T-cell (primary cell): Measurements from ENCODE around the gene ACACA. TPM values are rescaled to one million over a fixed set of nuclear protein-coding genes. Genes with fewer than 3 reads are reported as not detected.

ENCODE experiments used
- ATAC-seq, 4 experiments: fragments of 200-7000 bp in 3 of 4; fragments of 150-1000 bp in 1 of 4; cut with Tn5 transposase; replicated peaks in 1 of 4; 1 replicate in 3 of 4; 2 replicates in 1 of 4; pipeline ENCODE4 v1.10.0; 2021; ENCODE audit warnings: moderate library complexity in 3 of 4, mild to moderate bottlenecking in 2 of 4, moderate number of reproducible peaks in 1 of 4
- CTCF ChIA-PET, 2 donors: fragments of 300-600 bp; sonication (Branson Sonifier 250); formaldehyde crosslinking; loops; one replicate each; lab custom pipeline; 2022; ENCODE audit warnings: antibody characterized with exemption in 2 of 2; lab: Charles Lee
- POLR2A ChIA-PET, 2 donors: fragments of 300-600 bp; sonication (Branson Sonifier 250); formaldehyde crosslinking; loops; one replicate each; lab custom pipeline; 2022; ENCODE audit warnings: antibody characterized with exemption in 2 of 2; lab: Charles Lee
- DNase-seq, 35 experiments: peaks; one replicate each; pipeline versions ENCODE4 v3.0.0 to v3.0.0-alpha.2; 2013 to 2023
- H3K27ac ChIP-seq: one replicate; pipeline ENCODE4 v1.5.1; 2013; ENCODE audit warnings: low read length
- H3K27me3 ChIP-seq, 2 experiments: replicated peaks in 1 of 2; 1 replicate in 1 of 2; 2 replicates in 1 of 2; pipeline versions ENCODE4 v1.6.1 to v1.7.0; 2013; ENCODE audit warnings: low read length in 1 of 2, mixed read lengths in 1 of 2; ENCODE audit not compliant: control insufficient read depth in 2 of 2, insufficient read depth in 2 of 2; ENCODE audit errors: extremely low read depth in 1 of 2
- H3K36me3 ChIP-seq, 2 donors: 1 replicate in 1 of 2; 2 replicates in 1 of 2; pipeline versions ENCODE4 v1.6.1 to v1.7.0; 2013; ENCODE audit warnings: low read length in 1 of 2; ENCODE audit not compliant: control insufficient read depth in 2 of 2, insufficient read depth in 1 of 2; ENCODE audit errors: extremely low read depth in 1 of 2
- H3K4me1 ChIP-seq, 2 experiments: 1 replicate in 1 of 2; 2 replicates in 1 of 2; pipeline versions ENCODE4 v1.6.1 to v1.7.0; 2013; ENCODE audit warnings: low read length in 2 of 2, mixed read lengths in 1 of 2; ENCODE audit not compliant: insufficient read depth in 2 of 2, control insufficient read depth in 1 of 2; ENCODE audit errors: extremely low read depth in 1 of 2
- H3K4me3 ChIP-seq, 2 donors: 1 replicate in 1 of 2; 2 replicates in 1 of 2; pipeline versions ENCODE4 v1.5.1 to v1.7.0; 2013; ENCODE audit warnings: mild to moderate bottlenecking in 2 of 2, low read length in 1 of 2, moderate library complexity in 1 of 2; ENCODE audit not compliant: control insufficient read depth in 1 of 2; ENCODE audit errors: extremely low read depth in 1 of 2
- H3K9me3 ChIP-seq: 2 replicates; pipeline ENCODE4 v1.7.0; 2013
- H3K27ac Mint-ChIP-seq, 2 donors: one replicate each; pipeline ENCODE4 v1.8.0; 2020 to 2021; ENCODE audit warnings: mild to moderate bottlenecking in 2 of 2, mixed read lengths in 2 of 2
- H3K27me3 Mint-ChIP-seq, 2 donors: one replicate each; pipeline ENCODE4 v1.8.0; 2021 to 2022; ENCODE audit warnings: mixed read lengths in 2 of 2
- H3K36me3 Mint-ChIP-seq: one replicate; pipeline ENCODE4 v1.8.0; 2021; ENCODE audit warnings: mixed read lengths
- H3K4me1 Mint-ChIP-seq, 3 donors: one replicate each; pipeline ENCODE4 v1.8.0; 2020 to 2022; ENCODE audit warnings: mixed read lengths in 3 of 3, mild to moderate bottlenecking in 1 of 3
- H3K4me3 Mint-ChIP-seq, 3 donors: one replicate each; pipeline ENCODE4 v1.8.0; 2020 to 2022; ENCODE audit warnings: mild to moderate bottlenecking in 3 of 3, mixed read lengths in 3 of 3, moderate library complexity in 3 of 3
- H3K9me3 Mint-ChIP-seq, 3 donors: one replicate each; pipeline ENCODE4 v1.8.0; 2020 to 2022; ENCODE audit warnings: mixed read lengths in 3 of 3
- WGBS: methylation state at CpG from one replicate; pipeline ENCODE4 v1.1.5; 2013; ENCODE audit warnings: missing lambda C conversion rate; ENCODE audit not compliant: insufficient coverage; 5-methylcytosine and 5-hydroxymethylcytosine counted together
- total RNA-seq, 35 experiments: library from RNA in 6 of 35; stranded (reverse) in 6 of 35; fragments of 120-200 nt in 1 of 35; gene quantifications; one replicate each; pipeline versions ENCODE4 v1.2.1 to v1.2.4 and lab custom pipeline; 2013 to 2026

Gene ACACA
- total RNA-seq, 5 donors from 2014 or later (not counting 1 experiment from before 2014, with no cell fraction given): 15.9 to 30.2 (median 18.0) TPM

DNA sequence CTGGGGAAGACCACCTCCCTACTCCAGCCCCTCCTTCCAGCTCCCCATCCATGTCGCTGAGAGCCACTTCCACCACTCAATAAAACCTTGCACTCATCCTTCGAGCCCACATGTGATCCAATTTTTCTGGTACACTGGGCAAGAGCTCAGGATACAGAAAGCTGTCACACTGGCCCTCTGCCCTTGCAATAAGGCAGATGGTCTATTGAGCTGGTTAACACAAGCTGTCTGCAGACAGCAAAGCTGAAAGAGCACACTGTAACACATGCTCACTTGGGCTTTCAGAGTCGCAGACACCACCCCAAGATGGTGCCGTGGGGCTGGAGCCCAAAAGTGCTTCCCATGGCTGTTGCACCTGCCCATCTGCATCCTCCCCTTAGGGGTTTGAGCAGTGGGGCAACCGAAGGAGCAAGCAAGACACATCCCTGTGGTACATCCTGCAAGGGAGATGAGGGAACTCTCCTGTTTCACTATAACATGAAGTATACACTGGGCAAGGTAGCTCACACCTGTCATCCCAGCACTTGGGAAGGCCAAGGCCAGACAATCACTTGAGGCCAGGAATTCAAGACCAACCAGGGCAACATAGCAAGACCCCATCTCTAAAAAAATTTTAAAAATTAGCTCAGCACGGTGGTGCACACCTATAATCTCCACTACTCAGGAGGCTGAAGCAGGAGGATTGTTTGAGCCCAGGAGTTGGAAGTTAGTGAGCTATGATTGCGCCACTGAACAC is 83.6 kb downstream of the ACACA start:
- no peak overlapping the region for H3K27ac Mint-ChIP-seq
- no peaks in the 10 kb centered on the region for H3K9me3 ChIP-seq
- no peaks in the 10 kb centered on the region for H3K27me3 Mint-ChIP-seq
- DNase-seq (no peak), ATAC-seq (no peak)
- no peaks in the 10 kb centered on the region for H3K4me1 Mint-ChIP-seq
- no peak overlapping the region for H3K27ac ChIP-seq
- H3K9me3 Mint-ChIP-seq: no peaks in the 10 kb centered on the region
- H3K4me3 Mint-ChIP-seq: no peak overlapping the region
- no peaks in the 10 kb centered on the region for H3K36me3 ChIP-seq
- H3K4me3 ChIP-seq: no peak overlapping the region
- H3K27me3 ChIP-seq: no peaks in the 10 kb centered on the region
- H3K4me1 ChIP-seq: no peaks in the 10 kb centered on the region
- 96% methylated on average over 4 of the region's 7 CpGs for WGBS
- ChIA-PET POLR2A (no interaction called here), CTCF (no interaction called here)
- peaks cover 10% of the 10 kb centered on the region for H3K36me3 Mint-ChIP-seq

GRCh38 chr17:37322106-37322505 is 84.5 kb downstream of the ACACA start:
- Mint-ChIP-seq H3K4me3 (no peak overlapping the region), H3K9me3 (no peaks in the 10 kb centered on the region), H3K36me3 (peaks cover 10% of the 10 kb centered on the region), H3K27me3 (no peaks in the 10 kb centered on the region), H3K4me1 (no peaks in the 10 kb centered on the region), H3K27ac (no peak overlapping the region)
- H3K27ac ChIP-seq: no peak overlapping the region
- H3K4me3 ChIP-seq: no peak overlapping the region
- POLR2A ChIA-PET: interaction anchor here in 1 of 2 donors (0.7 kb wide), 1 partner anchor 768 kb away, joined by 3 read pairs; no protein-coding TSS in a partner anchor
- no peaks in the 10 kb centered on the region for H3K36me3 ChIP-seq
- H3K27me3 ChIP-seq: no peaks in the 10 kb centered on the region
- H3K9me3 ChIP-seq: no peaks in the 10 kb centered on the region
- no peak for ATAC-seq
- CTCF ChIA-PET: no interaction called here
- no peaks in the 10 kb centered on the region for H3K4me1 ChIP-seq
- whole genome bisulfite sequencing: no CpG with 5 or more reads among the region's 1 CpG
- no peak for DNase-seq

DNA sequence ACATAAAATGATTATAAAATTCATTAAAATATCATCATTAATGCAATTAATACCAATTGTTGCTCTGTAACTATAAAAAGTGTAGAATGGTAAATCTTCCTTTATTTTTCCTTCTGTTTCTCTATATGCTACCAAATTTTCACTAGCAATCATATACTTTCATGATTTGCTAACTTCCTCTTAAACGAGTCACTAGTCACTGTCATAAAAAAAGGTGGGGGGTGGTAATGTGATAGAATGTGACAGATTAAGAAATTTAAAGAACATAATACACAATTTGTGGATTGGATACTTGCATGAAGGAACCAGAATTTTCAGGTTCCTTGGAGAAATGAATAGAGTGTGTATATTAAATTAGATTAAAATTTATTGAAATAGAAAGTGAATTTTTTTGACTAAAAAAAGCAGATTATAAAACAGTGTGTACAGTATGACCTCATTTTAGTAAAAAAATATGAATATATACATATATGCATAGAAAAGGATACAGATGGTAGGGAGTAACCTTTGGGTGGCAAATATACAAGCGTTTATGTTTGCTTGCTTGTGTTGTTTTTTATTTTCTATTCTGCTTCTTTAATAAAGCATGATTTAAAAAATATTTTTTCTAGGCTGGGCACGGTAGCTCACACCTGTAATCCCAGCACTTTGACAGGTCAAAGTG is 87.6 kb downstream of the ACACA start:
- Histone ChIP-seq H3K4me3 (no peak overlapping the region), H3K27ac (no peak overlapping the region), H3K36me3 (no peaks in the 10 kb centered on the region), H3K4me1 (no peaks in the 10 kb centered on the region), H3K27me3 (no peaks in the 10 kb centered on the region), H3K9me3 (no peaks in the 10 kb centered on the region)
- Mint-ChIP-seq H3K4me1 (no peaks in the 10 kb centered on the region), H3K27me3 (no peaks in the 10 kb centered on the region), H3K9me3 (no peaks in the 10 kb centered on the region), H3K4me3 (no peak overlapping the region), H3K36me3 (peaks cover 13% of the 10 kb centered on the region), H3K27ac (no peak overlapping the region)
- DNase-seq (no peak), ATAC-seq (no peak)
- WGBS: 100% methylated on average over 1 of the region's 3 CpGs
- POLR2A ChIA-PET: no interaction called here
- CTCF ChIA-PET: no interaction called here

- no peak overlapping the region for H3K4me3 ChIP-seq
- H3K4me1 ChIP-seq: no peaks in the 10 kb centered on the region
- H3K27me3 ChIP-seq: no peaks in the 10 kb centered on the region
- no peaks in the 10 kb centered on the region for H3K36me3 ChIP-seq
- no peaks in the 10 kb centered on the region for H3K9me3 Mint-ChIP-seq
- H3K27ac ChIP-seq: no peak overlapping the region
- peaks cover 13% of the 10 kb centered on the region for H3K36me3 Mint-ChIP-seq
- no peak overlapping the region for H3K4me3 Mint-ChIP-seq
- CTCF ChIA-PET: interaction anchor here in 1 of 2 donors (0.6 kb wide), 1 partner anchor 12 kb away, joined by 4 read pairs; no protein-coding TSS in a partner anchor
- no peaks in the 10 kb centered on the region for H3K4me1 Mint-ChIP-seq
- ATAC-seq: no peak
- H3K27ac Mint-ChIP-seq: no peak overlapping the region
- POLR2A ChIA-PET: no interaction called here
- H3K9me3 ChIP-seq: no peaks in the 10 kb centered on the region
- DNase-seq: no peak
- H3K27me3 Mint-ChIP-seq: no peaks in the 10 kb centered on the region
Observed at GRCh38 chr17:37317867-37318266, 88.8 kb downstream of the ACACA start.

DNA sequence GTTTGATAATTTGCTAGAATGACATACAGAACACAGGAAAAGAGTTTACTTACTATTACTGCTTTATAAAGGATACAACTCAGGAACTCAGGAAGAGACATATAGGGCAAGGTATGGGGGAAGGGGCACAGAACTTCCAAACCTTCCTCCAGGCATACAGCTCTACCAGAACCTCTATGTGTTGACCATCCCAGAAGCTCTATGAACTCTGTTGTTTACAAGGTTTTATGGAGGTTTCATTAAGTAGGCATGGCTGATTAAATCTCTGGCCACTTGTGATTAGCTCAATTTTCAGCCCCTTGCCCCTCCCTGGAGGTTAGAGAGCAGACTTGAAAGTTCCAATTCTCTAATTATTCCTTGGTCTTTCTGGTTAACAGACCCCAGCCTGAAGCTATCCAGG is 91.0 kb downstream of the ACACA start:
- no peak overlapping the region for H3K27ac ChIP-seq
- no peak overlapping the region for H3K4me3 Mint-ChIP-seq
- POLR2A ChIA-PET: no interaction called here

GRCh38 chr17:37312137-37312923 is 94.3 kb downstream of the ACACA start:
- H3K4me1 Mint-ChIP-seq: no peaks in the 10 kb centered on the region
- POLR2A ChIA-PET: no interaction called here
- CTCF ChIA-PET: no interaction called here
- H3K36me3 ChIP-seq: no peaks in the 10 kb centered on the region
- no CpG with 5 or more reads among the region's 3 CpGs for WGBS
- no peak overlapping the region for H3K27ac ChIP-seq
- peaks cover 24% of the 10 kb centered on the region for H3K36me3 Mint-ChIP-seq
- H3K4me3 ChIP-seq: no peak overlapping the region
- H3K4me3 Mint-ChIP-seq: no peak overlapping the region
- no peaks in the 10 kb centered on the region for H3K27me3 Mint-ChIP-seq
- DNase-seq (no peak), ATAC-seq (no peak)
- no peaks in the 10 kb centered on the region for H3K27me3 ChIP-seq
- no peaks in the 10 kb centered on the region for H3K9me3 Mint-ChIP-seq
- H3K27ac Mint-ChIP-seq: no peak overlapping the region
- no peaks in the 10 kb centered on the region for H3K9me3 ChIP-seq
- H3K4me1 ChIP-seq: no peaks in the 10 kb centered on the region

More for the DNA sequence above, 91.0 kb downstream of the ACACA start:
- no peak for DNase-seq
- CTCF ChIA-PET: interaction anchor here in 1 of 2 donors (0.6 kb wide), 1 partner anchor 32 kb away, joined by 3 read pairs; no protein-coding TSS in a partner anchor
- H3K27me3 Mint-ChIP-seq: no peaks in the 10 kb centered on the region
- no peaks in the 10 kb centered on the region for H3K9me3 Mint-ChIP-seq
- no peak overlapping the region for H3K27ac Mint-ChIP-seq
- Histone ChIP-seq H3K36me3 (no peaks in the 10 kb centered on the region), H3K4me1 (no peaks in the 10 kb centered on the region), H3K9me3 (no peaks in the 10 kb centered on the region), H3K4me3 (no peak overlapping the region), H3K27me3 (no peaks in the 10 kb centered on the region)
- H3K36me3 Mint-ChIP-seq: peaks cover 22% of the 10 kb centered on the region
- no peak for ATAC-seq
- no peaks in the 10 kb centered on the region for H3K4me1 Mint-ChIP-seq
